Bronchial epithelial cell (primary cell): ENCODE data around the gene TRIM22. TPM values are rescaled to one million over a fixed set of nuclear protein-coding genes. Genes with fewer than 3 reads are reported as not detected.

Experiments used
- total RNA-seq: library from RNA; depleted of rRNA; stranded (reverse); fragments of >200 nt; gene quantifications from 2 replicates; pipeline ENCODE4 v1.2.1, GENCODE V29; 2014

The TRIM22 gene
- total RNA-seq, 1 donor from 2014 or later = 11.1 TPM

Other genes starting within 250 kb of the TRIM22 start
- not detected in 2 replicates for gene OR51I1, start 248.3 kb upstream of the TRIM22 start, total RNA-seq
- gene OR51I2, start 240.5 kb upstream of the TRIM22 start, total RNA-seq = not detected in 2 replicates
- gene OR52D1, start 201.1 kb upstream of the TRIM22 start, total RNA-seq = not detected in 2 replicates
- 0.13 TPM in 1 of 2 replicates, not detected in the other for gene UBQLN3, start 179.8 kb upstream of the TRIM22 start, total RNA-seq
- under 0.01 TPM in 1 of 2 replicates, not detected in the other for gene UBQLNL, start 173.1 kb upstream of the TRIM22 start, total RNA-seq
- 0.38 TPM in 1 of 2 replicates, not detected in the other for gene OR52H1, start 141.2 kb upstream of the TRIM22 start, total RNA-seq
- not detected in 2 replicates for gene OR52B6, start 108.9 kb upstream of the TRIM22 start, total RNA-seq
- gene TRIM6, start 93.2 kb upstream of the TRIM22 start, total RNA-seq = 1.8 and 3.2 TPM in 2 replicates
- 2.9 and 5.8 TPM in 2 replicates for gene TRIM34, start 64.8 kb upstream of the TRIM22 start, total RNA-seq
- gene TRIM5, start 4.7 kb upstream of the TRIM22 start, total RNA-seq = 24.8 and 32.9 TPM in 2 replicates
- not detected in 2 replicates for gene OR56B1, start 46.7 kb downstream of the TRIM22 start, total RNA-seq
- gene OR52N4, start 64.5 kb downstream of the TRIM22 start, total RNA-seq = not detected in 2 replicates
- gene OR52N5, start 93.6 kb downstream of the TRIM22 start, total RNA-seq = not detected in 2 replicates
- 0.13 TPM in 1 of 2 replicates, not detected in the other for gene OR52N1, start 101.5 kb downstream of the TRIM22 start, total RNA-seq
- gene OR52N2, start 119.1 kb downstream of the TRIM22 start, total RNA-seq = not detected in 2 replicates
- not detected in 2 replicates for gene OR52E6, start 152.1 kb downstream of the TRIM22 start, total RNA-seq
- gene OR52E8, start 167.9 kb downstream of the TRIM22 start, total RNA-seq = not detected in 2 replicates
- gene OR52E4, start 190.8 kb downstream of the TRIM22 start, total RNA-seq = not detected in 2 replicates
- gene OR52E5, start 203.4 kb downstream of the TRIM22 start, total RNA-seq = not detected in 2 replicates